Neutrophil (primary cell): Measurements from ENCODE around the gene ACIN1.
"Not testable (repeated sequence)": the region's sequence is repeated elsewhere in the genome, so short reads cannot be mapped to it uniquely, and the experiment has no call there.

Experiments
- H3K27ac ChIP-seq: fragments of 200-600 bp; sonication (generic); 2 replicates; pipeline ENCODE4 v1.5.1; 2016; ENCODE audit warnings: mild to moderate bottlenecking, moderate library complexity
- H3K27me3 ChIP-seq: fragments of 200-600 bp; sonication (generic); 2 replicates; pipeline ENCODE4 v1.6.0; 2016; ENCODE audit warnings: mild to moderate bottlenecking
- H3K36me3 ChIP-seq: fragments of 200-600 bp; sonication (generic); 2 replicates; pipeline ENCODE4 v1.5.1; 2017
- H3K4me1 ChIP-seq, 2 experiments: fragments of 200-600 bp in 1 of 2; sonication (generic) in 1 of 2; 1 replicate in 1 of 2; 2 replicates in 1 of 2; pipeline versions ENCODE4 v1.5.1 to v1.6.1; 2013 to 2016; ENCODE audit warnings: low read depth in 1 of 2, low read length in 1 of 2, mild to moderate bottlenecking in 1 of 2, moderate library complexity in 1 of 2; ENCODE audit not compliant: control insufficient read depth in 1 of 2, insufficient read depth in 1 of 2
- H3K4me3 ChIP-seq, 2 experiments: fragments of 200-600 bp in 1 of 2; sonication (generic) in 1 of 2; 1 replicate in 1 of 2; 2 replicates in 1 of 2; pipeline ENCODE4 v1.5.1; 2013 to 2016; ENCODE audit warnings: low read depth in 1 of 2, low read length in 1 of 2, mild to moderate bottlenecking in 1 of 2, moderate library complexity in 1 of 2
- H3K9me3 ChIP-seq: fragments of 200-600 bp; sonication (generic); 2 replicates; pipeline ENCODE4 v1.5.1; 2016
- TF ChIP-seq, protein P1 (sequence below): fragments of 200-600 bp; sonication (generic); IDR thresholded peaks from 2 replicates; pipeline ENCODE4 v1.5.1; 2016; ENCODE audit warnings: antibody characterized with exemption

ACIN1 gene

DNA sequence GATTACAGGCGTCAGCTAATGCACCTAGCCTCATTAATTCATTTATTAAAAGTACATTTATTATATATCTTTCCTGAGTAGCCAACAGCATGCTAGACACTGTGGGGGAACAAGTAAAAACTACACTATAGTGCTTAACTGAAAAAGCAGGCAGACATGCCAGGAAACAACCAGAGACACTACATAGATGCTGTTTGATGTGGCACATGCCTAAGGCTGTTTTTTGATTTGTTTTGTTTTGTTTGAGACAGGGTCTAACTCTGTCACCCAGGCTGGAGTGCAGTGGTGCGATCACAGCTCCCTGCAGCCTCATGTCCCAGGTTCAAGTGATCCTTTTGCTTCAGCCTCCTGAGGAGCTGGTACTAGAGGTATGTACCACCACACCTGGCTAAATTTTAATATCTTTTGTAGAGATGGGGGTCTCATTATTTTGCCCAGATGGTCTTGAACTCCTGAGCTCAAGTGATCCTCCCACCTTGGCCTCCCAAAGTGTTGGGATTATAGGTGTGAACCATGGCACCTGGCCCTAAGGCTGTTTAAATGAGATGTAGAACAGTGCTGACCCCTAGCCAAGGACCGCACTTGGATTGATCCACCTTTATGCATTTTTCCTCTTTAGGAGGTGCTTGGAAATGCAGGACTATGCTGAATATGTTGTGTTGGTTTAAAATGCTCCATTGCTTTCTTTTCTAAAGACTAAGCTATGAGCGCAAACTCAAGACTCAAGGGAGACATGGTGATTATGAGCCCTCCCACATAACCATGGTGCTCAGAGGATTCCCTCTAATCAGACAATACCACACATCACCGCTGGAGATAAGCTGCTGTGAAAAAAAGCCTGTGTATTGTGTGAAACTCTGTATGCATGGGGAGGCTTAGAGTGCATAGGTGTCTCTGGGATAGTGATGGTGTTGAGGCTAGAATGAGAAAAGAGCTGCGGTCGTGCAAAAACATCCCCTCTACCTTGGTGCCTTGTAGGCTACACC lies 74.5 kb downstream of the ACIN1 start:
- Histone ChIP-seq H3K9me3 (no peaks in the 10 kb centered on the region), H3K4me1 (peaks cover 5 to 9% of the 10 kb centered on the region in 2 experiments), H3K4me3 (no peak overlapping the region), H3K36me3 (no peaks in the 10 kb centered on the region), H3K27me3 (no peaks in the 10 kb centered on the region), H3K27ac (no peak overlapping the region)
- TF ChIP-seq, protein P1, sequence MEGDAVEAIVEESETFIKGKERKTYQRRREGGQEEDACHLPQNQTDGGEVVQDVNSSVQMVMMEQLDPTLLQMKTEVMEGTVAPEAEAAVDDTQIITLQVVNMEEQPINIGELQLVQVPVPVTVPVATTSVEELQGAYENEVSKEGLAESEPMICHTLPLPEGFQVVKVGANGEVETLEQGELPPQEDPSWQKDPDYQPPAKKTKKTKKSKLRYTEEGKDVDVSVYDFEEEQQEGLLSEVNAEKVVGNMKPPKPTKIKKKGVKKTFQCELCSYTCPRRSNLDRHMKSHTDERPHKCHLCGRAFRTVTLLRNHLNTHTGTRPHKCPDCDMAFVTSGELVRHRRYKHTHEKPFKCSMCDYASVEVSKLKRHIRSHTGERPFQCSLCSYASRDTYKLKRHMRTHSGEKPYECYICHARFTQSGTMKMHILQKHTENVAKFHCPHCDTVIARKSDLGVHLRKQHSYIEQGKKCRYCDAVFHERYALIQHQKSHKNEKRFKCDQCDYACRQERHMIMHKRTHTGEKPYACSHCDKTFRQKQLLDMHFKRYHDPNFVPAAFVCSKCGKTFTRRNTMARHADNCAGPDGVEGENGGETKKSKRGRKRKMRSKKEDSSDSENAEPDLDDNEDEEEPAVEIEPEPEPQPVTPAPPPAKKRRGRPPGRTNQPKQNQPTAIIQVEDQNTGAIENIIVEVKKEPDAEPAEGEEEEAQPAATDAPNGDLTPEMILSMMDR = no peak

DNA sequence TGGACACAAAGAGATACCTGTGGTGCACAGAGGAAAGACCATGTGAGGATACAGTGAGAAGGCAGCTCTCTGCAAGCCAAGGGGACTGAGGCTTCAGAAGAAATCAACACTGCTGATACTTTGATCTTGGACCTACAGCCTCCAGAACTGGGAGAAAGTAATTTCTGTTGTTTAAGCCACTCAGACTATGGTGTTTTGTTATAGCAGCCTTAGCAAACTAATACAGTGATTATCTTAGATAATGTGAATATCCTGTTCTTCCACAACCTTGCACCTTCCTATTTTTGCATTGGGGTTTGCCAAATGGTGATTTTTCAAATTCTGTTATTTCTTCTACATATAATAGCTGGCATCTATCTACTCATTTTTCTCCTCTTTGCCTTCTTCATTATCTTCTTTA lies 76.8 kb downstream of the ACIN1 start:
- no peaks in the 10 kb centered on the region for H3K9me3 ChIP-seq
- TF ChIP-seq, protein P1 = no peak

DNA sequence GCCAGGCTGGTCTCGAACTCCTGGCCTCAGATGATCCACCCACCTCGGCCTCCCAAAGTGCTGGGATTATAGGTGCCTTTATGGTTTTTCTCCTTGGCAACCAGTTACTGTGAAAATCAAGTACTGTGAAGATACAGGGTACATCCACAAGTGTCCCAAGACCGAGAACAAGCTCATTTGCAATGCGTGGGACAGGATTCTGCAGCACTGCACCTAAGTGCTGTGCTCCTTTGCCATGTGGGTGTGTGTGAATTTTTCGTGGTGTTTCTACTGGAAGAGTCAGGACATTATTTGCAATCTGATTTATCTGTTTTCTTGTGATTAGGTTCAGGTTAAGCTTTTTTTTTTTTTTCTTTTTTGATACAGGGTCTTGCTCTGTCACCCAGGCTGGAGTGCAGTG lies 77.8 kb downstream of the ACIN1 start:
- Histone ChIP-seq H3K9me3 (no peaks in the 10 kb centered on the region), H3K27ac (no peak overlapping the region), H3K4me3 (no peak overlapping the region), H3K36me3 (no peaks in the 10 kb centered on the region), H3K27me3 (no peaks in the 10 kb centered on the region), H3K4me1 (no peaks in the 10 kb centered on the region)
- TF ChIP-seq, protein P1 = no peak

More for the DNA sequence above, 76.8 kb downstream of the ACIN1 start:
- Histone ChIP-seq H3K27me3 (no peaks in the 10 kb centered on the region), H3K4me3 (no peak overlapping the region), H3K36me3 (no peaks in the 10 kb centered on the region), H3K4me1 (no peaks in the 10 kb centered on the region), H3K27ac (no peak overlapping the region)

DNA sequence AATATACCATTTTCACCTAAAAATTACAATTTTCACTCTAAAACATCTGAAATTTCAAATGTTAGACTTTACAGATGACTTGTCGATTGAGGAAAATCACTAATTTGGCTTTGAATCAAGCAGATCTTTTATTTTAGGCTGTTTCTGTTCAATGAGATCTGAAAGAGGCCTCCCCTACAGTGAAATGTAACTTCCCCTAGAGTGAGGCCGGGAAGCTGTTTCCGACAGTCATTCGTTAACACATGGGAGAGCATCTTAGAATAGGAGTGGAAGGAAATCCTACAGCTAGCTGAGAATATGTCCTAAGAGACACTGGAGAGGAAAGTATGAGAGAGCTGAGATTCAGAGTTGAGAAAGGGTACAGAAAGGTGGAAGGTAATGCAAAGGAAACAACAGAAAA lies 79.3 kb downstream of the ACIN1 start:
- Histone ChIP-seq H3K27ac (no peak overlapping the region), H3K27me3 (no peaks in the 10 kb centered on the region)

DNA sequence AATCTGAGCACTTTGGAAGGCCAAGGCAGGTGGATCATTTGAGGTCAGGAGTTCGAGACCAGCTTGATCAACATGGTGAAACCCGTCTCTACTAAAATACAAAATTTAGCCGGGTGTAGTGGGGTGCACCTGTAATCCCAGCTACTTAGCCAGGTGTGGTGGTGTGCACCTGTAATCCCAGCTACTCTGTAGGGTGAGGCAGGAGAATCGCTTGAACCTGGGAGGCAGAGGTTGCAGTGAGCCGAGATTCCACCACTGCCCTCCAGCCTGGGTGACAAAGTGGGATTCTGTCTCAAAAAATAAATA lies 81.2 kb downstream of the ACIN1 start:
- H3K9me3 ChIP-seq, H3K4me3 ChIP-seq, H3K27me3 ChIP-seq, H3K36me3 ChIP-seq, H3K27ac ChIP-seq: not testable (repeated sequence)
- peaks cover 14 to 15% of the 10 kb centered on the region in 2 experiments for H3K4me1 ChIP-seq

More for the DNA sequence above, 79.3 kb downstream of the ACIN1 start:
- Histone ChIP-seq H3K4me1 (peaks cover under 1% of the 10 kb centered on the region in 2 experiments), H3K36me3 (no peaks in the 10 kb centered on the region), H3K9me3 (no peaks in the 10 kb centered on the region), H3K4me3 (no peak overlapping the region)
- TF ChIP-seq, protein P1 = no peak

DNA sequence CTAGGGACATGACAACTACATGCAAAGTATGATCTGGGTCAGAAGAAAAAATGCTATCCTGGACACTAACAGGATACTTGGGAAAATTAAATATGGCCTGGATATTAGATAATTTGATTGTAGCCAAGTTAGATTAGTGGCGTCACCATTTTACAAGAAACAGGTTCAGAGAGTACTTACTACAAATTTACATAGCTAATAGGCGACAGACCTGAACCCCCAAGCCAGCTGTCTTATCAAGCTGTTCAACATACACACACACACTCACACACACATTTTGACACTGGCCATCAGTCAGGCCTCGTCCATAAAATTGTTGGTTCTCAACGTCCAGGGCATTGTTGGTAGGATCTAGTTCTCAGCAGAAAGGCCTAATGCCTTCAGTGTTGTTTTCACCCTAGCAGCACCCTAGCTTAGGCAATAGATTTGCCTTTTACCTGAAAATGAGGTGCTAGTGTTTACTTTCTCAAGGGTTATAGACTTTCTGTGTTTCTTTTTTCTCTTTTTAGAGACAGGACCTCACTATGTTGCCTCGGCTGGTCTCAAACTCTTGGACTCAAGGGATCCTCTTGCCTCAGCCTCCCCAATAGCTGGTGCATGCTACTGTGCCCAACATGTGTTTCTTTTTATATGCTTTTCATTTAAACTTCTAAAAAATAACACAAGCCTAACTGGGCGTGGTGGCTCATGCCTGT lies 81.7 kb downstream of the ACIN1 start:
- no peak overlapping the region for H3K27ac ChIP-seq
- H3K9me3 ChIP-seq = no peaks in the 10 kb centered on the region
- H3K4me1 ChIP-seq = peaks cover 14 to 20% of the 10 kb centered on the region in 2 experiments
- TF ChIP-seq, protein P1 = no peak
- H3K4me3 ChIP-seq = no peak overlapping the region
- no peaks in the 10 kb centered on the region for H3K36me3 ChIP-seq
- no peaks in the 10 kb centered on the region for H3K27me3 ChIP-seq
